Parietal lobe (tissue), 2 donors: ENCODE measurements around the gene CHAMP1. TPM values are rescaled to one million over a fixed set of nuclear protein-coding genes. Genes with fewer than 3 reads are reported as not detected.

Experiments used
- small RNA-seq: library from RNA; depleted of rRNA; stranded (forward); fragments of <200 nt; gene quantifications from one replicate; pipeline ENCODE3, GENCODE V24; 2014; ENCODE audit warnings: low replicate concordance
- total RNA-seq: library from RNA; depleted of rRNA; stranded (reverse); fragments of >200 nt; gene quantifications from one replicate; pipeline ENCODE4 v1.2.3, GENCODE V29; 2014

CHAMP1 gene
- total RNA-seq = 15.0 TPM

DNA sequence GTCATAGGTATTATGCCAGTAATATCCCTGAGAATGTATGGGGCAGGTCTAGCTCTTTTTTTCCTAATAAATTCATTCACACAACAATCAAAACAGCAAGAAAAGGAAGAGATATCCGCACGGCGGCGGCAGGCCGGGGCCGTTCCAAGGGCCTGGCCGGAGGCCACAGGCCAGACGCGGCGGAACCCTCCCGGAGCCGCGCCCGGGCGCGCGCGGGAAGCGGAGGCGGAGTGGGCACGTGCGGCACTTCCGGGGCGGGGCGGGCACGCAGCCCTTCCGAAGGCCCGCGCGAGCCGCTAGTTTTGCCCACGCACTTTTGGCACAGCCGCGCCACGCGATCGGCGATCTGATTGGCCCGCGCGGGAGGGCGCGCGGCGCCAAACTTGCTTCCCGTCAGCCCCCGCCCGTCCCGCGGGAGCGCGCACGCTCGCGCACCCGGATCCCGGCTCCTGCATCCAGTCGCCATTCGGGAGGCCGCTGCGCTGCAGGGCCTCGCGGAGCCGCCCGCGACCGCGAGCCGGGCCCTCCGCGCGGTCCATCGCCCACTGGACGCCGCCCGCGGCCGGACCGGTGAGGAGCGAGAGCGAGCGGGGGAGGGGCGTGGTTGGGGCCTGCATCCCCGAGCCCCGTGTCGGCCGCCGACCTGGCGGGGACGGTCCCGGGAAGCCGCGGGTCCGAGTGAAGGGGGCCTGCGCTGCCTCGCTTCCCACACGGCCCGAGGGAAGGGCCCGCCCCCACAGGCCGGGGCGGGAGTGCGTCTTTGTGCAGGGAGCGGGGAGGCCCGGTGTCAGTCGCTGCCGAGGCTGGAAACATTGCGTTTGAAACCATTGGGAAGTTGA lies at the start of gene CHAMP1:
TSS of gene CHAMP1 (plus strand) at position 430 of the 839 bp plus-strand sequence. CDS start 9,340 bp downstream, outside the sequence.

GRCh38 chr13:114281351-114282040 lies 32.8 kb upstream of the CHAMP1 start, which contains the start of gene UPF3A:
Gene UPF3A, plus strand, starts transcription at chr13:114281601. Its CDS starts 39 bp downstream, at chr13:114281640.

Small RNA genes lying within 50 kb of the gene (small RNA-seq; reads per million reads assigned to genes)
- gene MIR4502 = not detected

Other genes starting within 250 kb of the CHAMP1 start
- 17.5 TPM for gene RASA3, start 181.9 kb upstream of the CHAMP1 start, total RNA-seq
- not detected for gene CFAP97D2, start 135.2 kb upstream of the CHAMP1 start, total RNA-seq
- gene CDC16, start 79.6 kb upstream of the CHAMP1 start, total RNA-seq = 98.9 TPM
- gene UPF3A, start 32.9 kb upstream of the CHAMP1 start, total RNA-seq = 125 TPM